ENCODE data around the gene PRKCH.

Gene PRKCH

DNA sequence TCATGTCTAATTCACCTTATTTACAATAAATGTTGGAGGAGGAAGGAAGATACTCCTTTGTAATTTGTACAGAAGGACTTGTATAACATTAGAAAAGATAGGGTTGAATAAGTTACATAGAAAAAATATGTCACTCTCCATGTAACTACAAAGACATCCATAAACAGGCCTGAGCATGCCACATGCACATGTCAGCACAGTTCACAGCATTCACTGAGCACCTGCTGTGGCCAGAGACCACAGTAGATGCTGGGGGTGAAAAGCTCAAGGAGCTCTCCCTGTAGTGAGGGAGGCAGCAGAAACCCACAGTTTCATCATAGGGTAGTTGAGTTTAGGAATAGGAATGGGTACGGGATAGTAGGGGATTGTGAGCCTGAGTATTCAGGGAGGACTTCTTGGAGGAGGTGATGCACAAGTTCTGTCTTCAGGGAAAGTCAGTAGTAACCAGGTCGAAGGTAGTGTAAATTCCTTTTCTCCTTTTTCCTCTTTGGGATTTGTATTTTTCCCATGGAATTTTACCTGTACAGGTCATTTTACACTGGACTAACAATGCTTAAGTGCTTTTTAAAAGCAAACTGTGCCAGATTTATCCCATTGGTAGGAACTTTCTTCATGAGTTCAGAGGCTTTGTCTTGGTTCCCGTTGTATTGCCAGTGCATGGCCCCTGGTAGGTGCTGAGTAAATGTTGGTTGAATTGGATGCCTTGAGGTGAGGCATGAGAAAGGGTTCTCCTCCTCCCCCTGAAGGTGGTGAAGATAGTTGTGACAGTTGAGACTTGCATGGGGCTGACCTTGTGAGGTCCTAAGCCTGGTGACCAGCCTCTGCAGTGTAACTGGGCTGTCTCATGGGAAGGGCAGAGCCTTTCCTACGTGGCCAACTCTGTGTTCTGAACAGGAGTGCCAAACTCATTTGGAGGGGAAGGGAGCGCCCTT, 20.2 kb downstream of the PRKCH start:
- DNase-seq, result no peak

DNA sequence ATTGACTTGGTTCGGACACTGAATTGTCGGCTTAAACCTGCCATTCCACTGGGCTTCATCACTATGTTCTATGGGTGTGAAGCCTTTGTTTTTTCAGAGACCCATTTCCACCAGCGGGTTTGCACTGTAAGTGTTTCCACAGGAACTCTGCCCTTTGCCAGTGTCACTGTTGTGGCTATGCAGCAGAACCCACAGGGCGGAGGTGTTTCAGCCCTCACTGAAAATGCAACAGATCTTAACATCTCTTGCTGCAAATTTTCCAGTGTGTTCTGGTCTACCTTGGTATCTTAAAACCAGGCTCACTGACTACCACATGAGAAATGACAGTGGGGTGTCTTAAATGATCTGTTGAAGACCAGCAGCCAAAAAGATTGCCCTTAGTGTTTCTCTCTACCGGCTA, 21.1 kb downstream of the PRKCH start:
- no peak for DNase-seq

DNA sequence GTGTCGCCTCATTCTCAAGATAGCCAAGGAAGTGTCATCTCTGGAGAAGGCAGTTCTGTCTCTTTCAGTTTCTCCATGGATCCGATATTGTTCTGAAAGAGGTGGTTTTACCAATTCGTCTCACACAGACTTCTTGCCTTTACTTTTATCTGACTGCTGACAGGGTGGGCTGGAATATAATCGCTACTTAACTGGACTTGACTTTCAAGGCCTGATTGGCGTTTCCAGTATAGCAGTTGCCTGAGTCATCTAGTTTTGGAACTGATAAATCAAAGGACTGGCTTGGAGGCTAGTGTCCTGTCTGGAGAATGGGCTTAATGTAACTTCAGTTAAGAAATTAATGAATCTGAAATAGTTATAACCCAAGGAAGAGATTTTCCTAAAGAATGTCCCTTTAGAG, 21.6 kb downstream of the PRKCH start:
- no peak for DNase-seq

DNA sequence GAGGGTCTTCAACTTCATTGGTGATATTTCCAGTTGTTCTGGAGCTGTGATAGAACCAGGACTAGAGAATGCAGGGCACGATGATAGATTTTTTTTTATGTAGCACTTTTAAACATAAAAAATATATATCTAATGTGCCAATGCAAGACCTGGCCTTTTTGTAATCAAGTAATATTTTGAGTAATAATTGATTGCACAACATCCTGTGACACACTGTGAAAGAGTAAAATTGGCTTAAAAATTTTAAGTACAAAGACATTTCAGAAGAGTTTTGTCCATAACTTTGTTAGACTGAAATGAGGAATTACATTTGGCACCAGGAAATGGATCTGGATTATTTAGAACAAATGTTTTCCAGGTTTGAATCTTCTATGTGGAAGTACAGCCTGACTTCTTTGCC, 22.1 kb downstream of the PRKCH start:
- no peak for DNase-seq

DNA sequence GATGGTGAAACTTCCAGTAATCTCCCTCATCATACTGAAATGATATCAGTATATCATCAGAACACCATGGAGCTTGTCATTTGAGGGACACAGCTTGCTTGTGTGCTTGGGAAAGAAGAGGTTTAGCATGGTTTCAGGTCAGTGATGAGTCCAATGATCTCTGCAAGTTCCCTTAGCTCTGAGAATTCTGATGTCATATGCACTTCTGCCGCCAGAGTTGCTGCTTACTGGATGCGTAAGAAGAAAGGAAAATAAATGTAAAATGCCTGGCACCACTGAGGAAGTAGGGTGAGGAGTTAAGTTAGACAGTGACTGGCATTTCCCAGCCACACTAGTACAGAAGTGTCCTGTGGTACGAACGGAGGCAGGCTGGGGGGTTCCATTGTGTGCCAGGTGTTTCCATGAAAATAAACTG, 22.6 kb downstream of the PRKCH start:
- no peak for DNase-seq

DNA sequence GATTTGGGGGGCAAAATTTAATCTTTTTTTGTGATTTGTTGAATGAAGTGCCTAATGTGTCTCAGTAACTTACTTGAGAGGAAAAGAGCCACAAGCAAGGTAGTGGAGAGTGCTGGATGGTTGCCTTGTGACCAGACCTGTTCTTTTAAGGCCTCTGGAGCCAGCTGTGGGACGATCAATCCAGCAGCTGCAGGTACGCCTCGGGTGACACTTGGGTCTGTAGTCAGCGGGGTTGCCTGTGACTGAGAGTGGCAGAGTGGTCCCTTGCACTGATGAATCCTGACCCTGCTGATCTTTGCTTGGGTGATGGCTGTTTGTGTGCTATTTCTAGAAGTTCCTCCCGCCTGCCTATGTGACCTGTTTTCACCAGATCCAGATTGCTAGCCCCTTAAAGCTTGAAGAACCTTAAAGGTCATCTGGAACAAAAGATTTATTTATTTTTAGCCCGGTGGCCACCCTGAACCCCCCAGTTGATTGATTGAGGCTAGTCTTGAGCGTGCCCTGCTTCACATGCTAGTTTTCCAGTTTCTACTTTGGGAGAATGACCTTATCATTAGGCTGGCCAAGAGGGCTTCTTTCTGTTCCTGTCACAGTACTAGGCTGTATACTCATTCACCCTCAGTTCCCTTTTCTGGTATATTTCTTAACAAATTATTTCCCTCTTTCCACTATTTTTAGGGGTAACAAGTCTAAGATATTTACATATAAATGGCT, 23.2 kb downstream of the PRKCH start:
- DNase-seq, result no peak

DNA sequence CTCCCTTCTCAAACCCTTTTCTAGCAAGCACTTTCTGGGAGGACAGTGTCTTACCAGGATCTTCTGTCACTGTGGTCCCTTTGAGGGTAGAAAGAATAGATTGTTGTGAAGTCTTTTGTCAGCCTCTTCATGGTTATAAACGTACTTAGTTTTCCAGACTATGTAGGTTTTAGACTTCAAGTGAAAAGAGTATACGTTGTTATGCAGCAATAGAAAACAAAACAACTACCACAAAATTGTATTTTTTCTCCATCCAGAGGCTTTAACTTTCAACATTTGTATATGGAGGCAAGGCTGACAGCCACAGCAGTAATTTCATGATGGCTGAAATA, 23.7 kb downstream of the PRKCH start:
- no peak for DNase-seq

DNA sequence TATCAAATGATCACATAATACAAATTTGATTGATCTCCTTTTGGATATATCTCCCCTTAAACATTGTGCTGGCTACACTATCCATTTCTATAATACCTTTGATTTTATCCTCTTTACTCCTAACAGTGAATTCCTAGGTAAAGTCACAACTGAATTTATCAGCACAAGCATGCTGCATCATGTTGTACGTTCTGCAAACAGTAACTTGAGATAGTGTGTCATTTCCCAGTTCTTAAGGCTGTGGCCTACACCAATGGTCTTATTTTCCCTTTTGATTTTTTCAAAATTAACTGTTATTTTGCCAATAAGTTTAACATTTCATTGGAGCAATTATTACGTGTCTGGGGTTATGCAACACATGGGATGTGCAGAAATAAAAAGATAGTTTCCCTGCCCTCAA, 24.8 kb downstream of the PRKCH start:
- no peak for DNase-seq

DNA sequence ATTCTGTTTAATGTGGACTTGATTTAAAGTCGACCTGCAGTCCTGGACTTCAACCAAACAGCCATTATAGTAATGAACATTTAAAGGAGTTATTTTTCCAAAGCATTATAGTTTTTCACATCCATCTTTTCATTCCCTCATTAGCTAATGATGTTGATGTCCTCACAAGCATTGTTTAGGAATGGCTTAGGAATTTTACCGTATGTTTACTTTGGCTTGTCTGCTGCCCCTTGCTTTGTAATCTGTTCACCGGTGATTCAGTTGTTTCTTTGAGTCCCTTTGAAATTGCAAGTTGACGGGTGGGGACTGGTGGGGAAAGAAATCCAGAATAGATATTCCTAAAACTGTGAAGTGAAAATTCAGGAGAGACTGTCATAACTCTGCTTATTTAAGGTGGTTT, 25.4 kb downstream of the PRKCH start:
- DNase-seq, result no peak

DNA sequence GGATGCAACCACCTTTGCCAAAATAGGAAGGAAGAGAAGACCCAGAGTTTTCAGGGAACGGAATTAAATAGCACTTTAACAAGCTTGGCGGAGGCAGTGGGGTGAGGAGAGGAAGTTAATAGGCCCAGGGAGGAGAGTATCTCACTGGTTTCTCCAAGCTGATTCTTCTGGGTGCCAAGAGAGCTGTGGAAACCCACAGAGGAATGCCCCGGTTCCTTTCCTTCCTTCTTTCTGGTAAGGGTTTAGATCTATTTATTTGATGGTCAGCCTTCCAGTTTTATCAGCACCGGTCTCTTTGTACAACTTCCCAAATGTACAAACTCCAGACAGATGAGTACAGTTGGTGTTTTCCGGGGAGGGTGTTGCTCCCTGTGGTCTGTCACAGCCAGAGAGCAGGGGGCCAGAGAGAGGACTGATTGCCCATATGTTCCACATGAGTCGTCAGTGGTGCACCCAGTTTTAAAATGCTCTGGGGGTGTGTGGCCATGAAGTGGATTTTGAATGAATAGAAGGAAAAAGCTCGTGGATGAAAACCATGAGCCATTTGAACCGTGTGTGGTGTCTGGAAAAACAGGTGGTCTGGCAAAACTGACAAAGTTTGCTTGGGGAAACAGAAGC, 26.6 kb downstream of the PRKCH start:
- DNase-seq, result no peak

DNA sequence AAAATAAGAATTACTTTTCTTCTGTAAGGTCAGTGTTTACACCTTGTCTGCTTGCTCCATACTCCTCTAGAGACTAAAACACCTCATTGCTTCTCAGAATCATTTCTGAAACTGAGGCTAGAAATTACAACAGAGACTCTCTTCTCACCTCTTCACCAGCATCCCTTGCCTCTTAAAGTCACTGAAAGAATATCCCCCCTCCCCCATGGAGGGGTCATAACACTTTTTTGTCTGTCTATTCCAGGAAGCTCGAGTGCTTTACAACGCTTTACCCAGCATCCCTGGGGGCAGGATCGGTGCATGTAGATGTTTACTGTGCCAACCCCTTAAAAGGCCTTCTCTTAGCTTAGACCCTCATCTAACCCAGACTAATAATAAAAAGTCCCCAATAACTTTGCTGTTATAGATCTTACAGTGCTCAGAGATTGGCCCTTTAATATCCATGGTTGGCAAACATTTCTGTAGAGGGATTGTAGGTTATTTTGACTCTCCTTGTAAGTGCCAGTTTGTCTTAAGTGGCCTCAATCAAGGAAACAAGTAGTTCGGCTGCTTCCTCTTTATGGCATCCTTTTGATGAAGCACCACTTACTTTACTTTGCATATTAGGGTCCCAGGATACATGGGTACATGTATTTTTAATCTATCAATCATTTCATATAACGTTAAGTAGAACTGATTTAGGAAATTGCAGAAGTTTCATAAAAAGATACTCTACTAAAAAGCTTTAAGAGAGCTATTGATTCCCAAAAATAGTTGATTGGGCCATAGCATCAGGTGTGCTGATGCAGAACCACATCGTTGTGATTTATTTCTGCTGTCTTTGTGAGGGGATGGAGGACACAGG, 29.3 kb downstream of the PRKCH start:
- no peak for DNase-seq

DNA sequence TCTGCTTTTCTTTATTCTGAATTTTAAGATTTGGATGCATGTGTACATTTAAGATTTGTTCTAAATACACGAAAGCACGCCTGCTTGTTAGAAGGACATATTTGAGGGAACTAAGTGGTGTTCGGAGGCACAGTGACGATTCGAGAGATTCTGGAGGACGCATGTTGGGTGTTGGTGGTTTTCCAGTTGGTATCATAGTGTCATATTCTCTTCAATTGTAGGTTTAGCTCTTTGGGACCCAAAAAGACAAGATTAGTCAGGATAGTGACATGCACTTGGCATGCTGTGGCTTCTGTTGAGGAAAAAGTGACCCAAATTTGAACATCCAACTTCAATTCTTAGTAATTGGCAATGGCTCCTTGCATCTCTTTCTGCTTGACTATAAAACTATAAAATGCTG, 30.1 kb downstream of the PRKCH start:
- DNase-seq, result no peak

DNA sequence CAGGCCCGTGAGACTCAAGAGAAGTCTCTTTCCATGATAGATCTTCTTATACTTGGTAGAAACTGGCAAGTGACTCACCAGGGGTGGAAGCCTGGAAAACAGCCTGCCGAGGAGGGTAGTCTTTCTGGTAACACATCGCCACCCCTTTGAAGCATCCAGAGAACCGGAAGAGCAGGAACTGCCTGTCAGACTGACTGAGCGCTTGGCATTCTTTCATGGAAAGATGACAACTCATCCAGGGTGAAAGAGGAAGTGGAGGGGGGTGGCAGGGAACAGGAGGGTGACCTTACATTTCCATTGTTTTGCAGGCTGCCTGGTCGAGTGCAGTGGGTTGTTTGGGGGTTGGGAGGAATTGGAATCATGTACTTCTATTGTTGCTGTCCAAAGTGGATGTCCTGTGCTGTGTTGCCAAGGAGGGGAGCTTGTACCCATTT, 34.5 kb downstream of the PRKCH start:
- no peak for DNase-seq

DNA sequence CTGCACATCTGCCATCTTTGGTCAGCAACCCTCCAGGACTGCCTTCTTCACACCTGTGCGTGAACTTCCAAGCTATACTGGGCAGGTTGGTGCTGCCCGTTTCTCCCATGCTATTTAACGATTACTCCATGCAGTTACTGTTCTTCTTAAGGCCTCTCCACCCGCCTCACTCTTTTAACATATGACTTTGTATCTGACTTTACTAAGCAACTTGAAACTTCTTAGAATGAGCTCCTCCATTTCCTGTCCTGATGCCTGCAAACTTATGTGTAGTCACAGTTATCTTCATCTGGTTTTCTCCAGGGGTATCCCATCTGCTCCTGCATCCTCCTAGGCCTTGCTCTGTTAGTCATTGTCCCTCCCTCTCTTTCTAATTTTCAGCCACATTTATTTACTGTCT, 35.7 kb downstream of the PRKCH start:
- no peak for DNase-seq

DNA sequence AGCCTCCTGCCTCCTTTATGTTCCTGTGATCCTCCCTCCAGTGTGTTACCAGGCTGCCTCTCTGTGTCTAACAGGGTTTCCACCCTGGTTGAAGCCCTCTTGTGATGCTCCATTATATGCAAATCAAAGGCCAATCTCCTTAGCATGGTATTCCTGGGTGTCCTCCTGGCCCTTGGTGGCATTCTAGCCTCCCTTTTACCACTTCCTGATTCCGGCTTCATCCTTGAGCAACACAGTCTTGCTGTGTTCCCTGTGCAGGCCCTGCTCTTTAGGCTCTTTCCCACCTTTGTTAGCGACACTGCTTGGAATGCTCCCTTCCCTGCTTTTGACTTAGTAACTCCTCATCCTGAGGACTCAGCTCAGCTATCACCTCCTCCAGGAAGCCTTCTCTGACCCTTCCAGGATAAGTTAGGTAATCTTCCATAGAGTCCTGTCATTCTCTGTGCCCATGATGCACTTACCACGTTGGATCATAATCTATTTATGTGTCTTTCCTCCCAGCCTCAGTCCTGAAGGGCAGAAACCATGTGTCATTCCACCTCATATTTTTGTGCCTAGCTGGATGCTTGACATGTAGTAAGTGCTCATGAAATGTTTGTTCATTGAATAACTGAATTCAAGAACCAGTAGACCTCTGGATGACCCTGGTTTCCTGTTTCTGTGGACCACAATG, 37.3 kb downstream of the PRKCH start:
- DNase-seq, result no peak

DNA sequence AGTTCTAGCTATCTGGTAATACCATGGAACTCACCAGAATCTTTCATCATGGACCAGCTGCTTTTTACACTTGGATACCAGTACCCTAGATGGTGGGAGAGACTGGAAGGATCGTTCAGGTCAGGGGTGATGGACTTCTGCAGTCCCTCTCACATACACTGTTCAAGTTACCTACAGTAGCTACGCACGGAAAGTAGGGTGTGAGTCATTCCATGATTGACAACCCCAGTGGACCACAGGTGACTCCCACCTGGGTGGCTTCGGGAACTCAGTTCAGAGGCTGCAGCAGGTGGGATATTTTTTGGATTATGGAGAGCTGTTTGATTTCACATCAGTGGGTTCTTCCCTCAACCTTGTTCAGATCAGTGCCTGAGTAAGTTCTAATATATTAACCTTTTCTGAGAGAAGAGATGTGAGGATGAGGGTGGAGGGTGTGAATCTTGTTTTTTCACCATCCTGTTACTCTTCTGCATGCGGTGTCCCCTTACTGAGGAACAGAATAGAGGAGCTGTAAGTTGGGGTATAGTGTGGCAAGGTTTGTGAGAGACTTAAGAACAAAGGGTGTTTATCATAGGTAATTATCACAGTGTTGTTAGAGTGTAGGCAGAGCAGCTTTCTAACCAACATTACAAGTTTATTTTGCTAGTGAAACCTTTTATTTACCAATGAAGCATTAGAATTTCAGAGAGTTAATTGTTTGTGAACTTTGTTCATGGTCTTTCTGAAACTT, 39.6 kb downstream of the PRKCH start:
- DNase-seq, result no peak

DNA sequence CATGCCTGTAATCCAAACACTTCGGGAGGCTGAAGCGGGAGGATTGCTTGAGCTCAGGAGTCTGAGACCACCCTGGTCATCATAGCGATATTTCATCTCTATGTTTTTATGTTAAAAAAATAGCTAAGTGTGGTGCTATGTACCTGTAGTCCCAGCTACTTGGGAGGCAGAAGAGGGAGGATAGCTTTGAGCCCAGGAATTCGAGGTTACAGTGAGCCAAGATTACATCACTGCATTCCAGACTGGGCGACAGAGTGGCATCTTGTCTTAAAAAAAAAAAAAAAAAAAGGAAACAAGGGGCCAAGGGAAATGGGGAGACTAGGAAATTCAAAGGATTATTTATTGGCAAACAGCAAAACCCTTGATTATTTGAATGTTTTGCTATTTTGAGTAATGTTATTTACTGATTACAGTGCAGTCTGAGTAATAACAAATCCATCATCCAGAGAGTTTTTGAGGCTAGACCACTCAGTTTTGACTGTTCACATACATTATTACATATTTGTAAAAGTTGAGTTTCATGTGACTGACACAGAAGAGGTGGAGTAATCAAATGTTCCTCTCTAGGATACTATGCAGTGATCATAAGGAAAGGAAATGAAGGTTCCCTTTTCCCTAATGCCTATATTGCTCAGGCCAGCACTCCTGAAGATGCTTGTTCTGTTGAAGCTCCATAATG, 40.8 kb downstream of the PRKCH start:
- DNase-seq, result no peak

DNA sequence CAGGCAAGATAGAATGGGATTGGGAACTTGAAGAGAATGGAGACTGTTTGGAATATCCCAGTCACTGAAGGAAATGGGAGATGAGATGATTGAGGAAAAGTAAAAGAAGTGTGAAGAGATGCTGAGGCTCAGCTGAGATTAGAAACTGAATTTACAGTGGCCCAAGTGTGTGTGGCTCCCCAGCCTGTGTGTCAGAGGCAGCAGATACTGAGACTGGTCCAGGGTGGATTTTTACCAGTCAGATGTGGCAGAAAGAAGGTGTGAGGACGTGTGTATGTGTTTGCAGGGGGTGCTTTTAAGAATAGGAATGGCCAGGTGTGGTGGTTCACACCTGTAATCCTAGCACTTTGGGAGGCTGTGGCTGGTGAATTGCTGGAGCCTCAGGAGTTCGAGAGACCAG, 42.9 kb downstream of the PRKCH start:
- no peak for DNase-seq

DNA sequence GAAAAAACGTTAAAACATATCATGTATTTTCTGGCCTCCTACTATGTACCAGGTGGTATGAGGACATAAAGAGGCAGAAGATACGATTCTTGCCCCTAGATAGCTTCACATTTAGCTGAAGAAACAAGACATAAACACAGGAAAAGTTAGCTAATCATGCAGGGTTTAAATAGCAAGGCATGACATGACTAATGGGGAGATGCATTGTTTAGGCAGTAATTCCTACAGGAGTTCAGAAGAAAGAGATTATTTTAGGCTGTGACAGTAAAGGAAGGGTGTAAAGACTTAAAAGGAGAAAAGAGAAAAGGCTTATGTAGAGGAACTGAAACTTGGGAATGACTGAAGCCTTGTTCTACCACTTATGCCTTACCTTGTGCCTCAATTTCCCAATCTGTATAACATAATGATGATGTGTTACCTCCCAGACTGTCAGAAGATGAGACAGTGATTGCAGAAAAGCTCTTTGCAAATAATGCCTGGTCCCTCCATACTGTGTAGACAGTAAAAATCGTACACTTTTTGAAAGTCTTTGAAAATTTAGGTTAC, 44.4 kb downstream of the PRKCH start:
- no peak for DNase-seq

DNA sequence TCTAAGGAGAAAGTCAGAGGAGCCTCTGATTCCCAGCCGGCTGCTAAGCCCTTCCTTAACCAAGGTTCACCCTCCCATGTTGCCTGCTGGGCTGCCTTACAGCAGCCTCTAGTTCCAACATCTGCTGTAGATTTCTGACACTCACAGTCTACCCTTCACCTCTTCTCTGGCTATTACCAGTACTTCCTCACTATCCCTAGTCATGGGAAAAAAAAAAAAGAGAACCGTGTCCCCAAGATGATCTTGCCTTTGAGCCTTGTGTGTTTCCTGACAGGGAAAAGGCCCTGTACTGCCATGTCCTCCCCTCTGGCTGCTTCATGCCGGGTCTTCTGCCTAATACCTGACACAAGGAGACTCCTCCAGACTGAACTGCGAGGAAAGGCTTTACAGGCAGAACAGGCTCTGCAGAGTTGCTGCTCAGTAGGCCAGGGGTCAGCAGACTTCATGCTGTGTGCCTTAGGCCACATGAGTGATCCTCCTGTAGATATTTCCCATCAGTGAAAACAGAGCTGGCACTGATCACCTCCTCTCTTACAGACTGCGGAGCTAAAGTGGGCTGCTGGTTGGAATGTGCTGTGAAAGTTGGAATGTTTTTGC, 46.8 kb downstream of the PRKCH start:
- no peak for DNase-seq
